Activated CD4-positive, alpha-beta T cell treated with anti-CD3 and anti-CD28 coated beads, Interleukin-2, amount 10 ng/mL, durations not matched to agents 7 days and 5 days (primary cell): ENCODE data around the gene SLC26A9. TPM values are rescaled to one million over a fixed set of nuclear protein-coding genes. Genes with fewer than 3 reads are reported as not detected.

Source experiments
- CTCF ChIA-PET: fragments of 350-600 bp; sonication (Branson Sonifier 250); formaldehyde crosslinking; loops from one replicate; lab custom pipeline; 2021; ENCODE audit warnings: antibody characterized with exemption; lab: Charles Lee
- POLR2A ChIA-PET: fragments of 350-600 bp; sonication (Branson Sonifier 250); formaldehyde crosslinking; loops from one replicate; lab custom pipeline; 2021; ENCODE audit warnings: antibody characterized with exemption; lab: Charles Lee
- DNase-seq: peaks from one replicate; pipeline ENCODE4 v3.0.0-alpha.2; 2020
- H3K27ac Mint-ChIP-seq: one replicate; pipeline ENCODE4 v1.8.0; 2021; ENCODE audit warnings: mild to moderate bottlenecking, moderate library complexity, mixed read lengths
- H3K27me3 Mint-ChIP-seq: one replicate; pipeline ENCODE4 v1.8.0; 2021; ENCODE audit warnings: mixed read lengths
- H3K36me3 Mint-ChIP-seq: one replicate; pipeline ENCODE4 v1.8.0; 2021; ENCODE audit warnings: low read depth, mixed read lengths
- H3K4me1 Mint-ChIP-seq: one replicate; pipeline ENCODE4 v1.8.0; 2021; ENCODE audit warnings: mixed read lengths
- H3K4me3 Mint-ChIP-seq: one replicate; pipeline ENCODE4 v1.8.0; 2021; ENCODE audit warnings: mild to moderate bottlenecking, moderate library complexity, mixed read lengths
- H3K9me3 Mint-ChIP-seq: one replicate; pipeline ENCODE4 v1.8.0; 2021; ENCODE audit warnings: mixed read lengths
- total RNA-seq, 2 experiments: library from RNA; stranded (reverse); gene quantifications; one replicate each; pipeline ENCODE4 v1.2.3, GENCODE V29; 2021

The SLC26A9 gene
- total RNA-seq, 2 experiments from 2014 or later = not detected

DNA sequence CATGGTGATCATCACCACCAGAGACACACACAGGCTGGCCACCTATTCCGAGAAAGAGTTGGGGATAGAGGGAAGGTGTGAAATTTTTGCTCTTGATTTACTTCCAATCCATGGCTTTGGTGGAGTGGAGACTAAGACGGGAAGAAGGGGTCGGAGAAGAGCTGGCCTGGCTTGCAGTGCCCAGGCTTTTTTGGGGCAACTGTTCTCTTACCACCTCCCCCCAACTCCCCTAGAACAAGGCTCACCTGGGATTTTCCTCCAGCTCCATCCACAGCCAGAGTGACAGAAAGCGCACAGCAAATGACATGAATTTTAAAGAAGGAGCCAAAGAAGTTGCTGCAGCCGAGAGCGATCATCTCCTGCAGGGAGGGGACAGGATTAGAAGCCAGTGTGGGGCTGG lies 16.0 kb downstream of the SLC26A9 start:
- no peaks in the 10 kb centered on the region for H3K36me3 Mint-ChIP-seq

DNA sequence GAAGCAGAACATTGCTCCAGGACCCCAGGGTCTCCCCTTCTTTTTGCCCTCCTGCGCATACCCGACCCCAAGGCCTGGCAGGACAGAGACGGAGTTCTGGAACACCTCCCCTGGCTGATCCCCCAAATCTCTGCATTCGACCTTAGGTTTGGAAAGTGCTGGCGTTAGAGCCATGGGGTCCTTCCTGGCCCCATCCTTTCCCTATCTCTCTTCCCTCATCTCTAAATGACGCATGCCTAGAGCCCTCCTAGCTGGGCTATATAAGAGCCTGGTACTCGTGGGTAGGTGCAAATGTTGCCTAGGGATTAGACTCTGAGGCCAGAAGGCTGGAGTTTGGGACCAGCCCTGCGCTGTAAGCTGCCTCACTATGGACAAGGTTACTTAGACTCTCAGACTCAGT lies 16.6 kb downstream of the SLC26A9 start:
- ChIA-PET POLR2A (no interaction called here), CTCF (no interaction called here)
- Mint-ChIP-seq H3K27me3 (peaks cover 3% of the 10 kb centered on the region), H3K9me3 (no peaks in the 10 kb centered on the region), H3K36me3 (no peaks in the 10 kb centered on the region), H3K27ac (no peak overlapping the region), H3K4me3 (no peak overlapping the region), H3K4me1 (no peaks in the 10 kb centered on the region)
- DNase-seq = no peak

More for the DNA sequence above, 16.0 kb downstream of the SLC26A9 start:
- ChIA-PET POLR2A (no interaction called here), CTCF (no interaction called here)
- H3K9me3 Mint-ChIP-seq = no peaks in the 10 kb centered on the region
- H3K4me3 Mint-ChIP-seq = no peak overlapping the region
- no peak overlapping the region for H3K27ac Mint-ChIP-seq
- peaks cover 3% of the 10 kb centered on the region for H3K27me3 Mint-ChIP-seq
- DNase-seq = no peak
- H3K4me1 Mint-ChIP-seq = no peaks in the 10 kb centered on the region

DNA sequence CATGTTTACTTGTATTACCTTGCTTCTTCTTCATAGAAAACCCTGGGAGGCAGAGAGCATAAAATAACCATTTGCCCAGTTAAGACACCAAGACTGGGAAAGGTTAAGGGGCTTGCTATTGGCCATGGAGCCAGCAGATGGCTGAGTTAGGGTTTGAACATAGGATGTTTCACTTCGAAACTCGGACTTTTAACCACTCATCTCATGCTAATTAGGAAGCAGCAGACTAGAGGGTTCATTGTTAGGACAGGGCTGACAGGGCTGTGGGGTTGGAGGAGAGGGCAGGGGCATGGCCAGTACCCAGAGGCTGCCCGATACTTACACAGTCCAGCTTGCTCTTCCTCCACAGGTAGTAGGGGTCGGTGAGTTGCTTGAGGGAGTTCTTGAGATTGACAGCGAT lies 17.0 kb downstream of the SLC26A9 start:
- Mint-ChIP-seq H3K4me1 (no peaks in the 10 kb centered on the region), H3K4me3 (no peak overlapping the region), H3K27me3 (peaks cover 3% of the 10 kb centered on the region), H3K36me3 (no peaks in the 10 kb centered on the region), H3K9me3 (no peaks in the 10 kb centered on the region), H3K27ac (no peak overlapping the region)
- no peak for DNase-seq
- ChIA-PET POLR2A (no interaction called here), CTCF (no interaction called here)

DNA sequence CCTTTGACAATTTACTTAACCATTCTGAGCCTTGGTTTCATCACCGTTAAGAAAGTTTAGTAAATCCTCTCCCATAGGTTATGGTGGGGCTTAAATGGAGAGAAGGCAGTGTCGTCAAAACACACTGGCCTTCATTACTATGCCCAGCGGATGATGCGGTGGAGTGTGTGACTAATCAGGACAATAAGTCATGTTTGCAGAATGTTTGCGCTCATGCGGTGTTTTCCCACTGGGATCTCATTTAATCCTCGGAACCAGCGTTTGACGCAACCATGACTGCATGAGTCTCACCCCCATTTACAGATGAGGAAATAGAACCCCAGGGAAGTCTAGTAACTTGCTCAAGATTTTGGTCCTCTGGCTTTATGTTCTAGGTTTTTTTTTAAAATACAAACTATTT lies 17.5 kb downstream of the SLC26A9 start:
- Mint-ChIP-seq H3K27me3 (peaks cover 3% of the 10 kb centered on the region), H3K4me1 (no peaks in the 10 kb centered on the region), H3K36me3 (no peaks in the 10 kb centered on the region), H3K9me3 (no peaks in the 10 kb centered on the region), H3K27ac (no peak overlapping the region), H3K4me3 (no peak overlapping the region)
- DNase-seq = no peak
- ChIA-PET POLR2A (no interaction called here), CTCF (interaction anchor here (0.6 kb wide), 1 partner anchor 237 kb away, joined by 5 read pairs; no protein-coding TSS in a partner anchor)

DNA sequence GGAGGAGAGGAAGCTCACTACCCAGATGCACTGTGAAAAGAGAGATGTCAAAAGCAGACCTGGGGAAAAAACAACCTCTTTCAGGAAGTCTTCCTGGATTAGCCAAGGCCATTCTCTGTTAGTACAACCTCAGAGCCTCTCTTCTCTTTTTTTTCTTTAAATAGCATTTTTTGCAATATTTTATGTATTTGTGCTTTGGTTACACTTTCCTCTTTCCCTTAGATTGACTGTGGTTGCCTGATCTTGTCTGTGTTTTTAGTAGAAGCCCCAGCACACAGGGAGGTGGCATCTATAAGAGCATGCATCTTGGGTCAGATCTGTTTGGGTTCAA lies 18.8 kb downstream of the SLC26A9 start:
- H3K4me1 Mint-ChIP-seq = no peaks in the 10 kb centered on the region
- no peak overlapping the region for H3K27ac Mint-ChIP-seq
- no peaks in the 10 kb centered on the region for H3K36me3 Mint-ChIP-seq
- CTCF ChIA-PET = interaction anchor here (0.6 kb wide), 1 partner anchor 34 kb away, joined by 3 read pairs; no protein-coding TSS in a partner anchor
- no peak for DNase-seq
- H3K4me3 Mint-ChIP-seq = no peak overlapping the region
- peaks cover 2% of the 10 kb centered on the region for H3K27me3 Mint-ChIP-seq
- no peaks in the 10 kb centered on the region for H3K9me3 Mint-ChIP-seq
- POLR2A ChIA-PET = no interaction called here

DNA sequence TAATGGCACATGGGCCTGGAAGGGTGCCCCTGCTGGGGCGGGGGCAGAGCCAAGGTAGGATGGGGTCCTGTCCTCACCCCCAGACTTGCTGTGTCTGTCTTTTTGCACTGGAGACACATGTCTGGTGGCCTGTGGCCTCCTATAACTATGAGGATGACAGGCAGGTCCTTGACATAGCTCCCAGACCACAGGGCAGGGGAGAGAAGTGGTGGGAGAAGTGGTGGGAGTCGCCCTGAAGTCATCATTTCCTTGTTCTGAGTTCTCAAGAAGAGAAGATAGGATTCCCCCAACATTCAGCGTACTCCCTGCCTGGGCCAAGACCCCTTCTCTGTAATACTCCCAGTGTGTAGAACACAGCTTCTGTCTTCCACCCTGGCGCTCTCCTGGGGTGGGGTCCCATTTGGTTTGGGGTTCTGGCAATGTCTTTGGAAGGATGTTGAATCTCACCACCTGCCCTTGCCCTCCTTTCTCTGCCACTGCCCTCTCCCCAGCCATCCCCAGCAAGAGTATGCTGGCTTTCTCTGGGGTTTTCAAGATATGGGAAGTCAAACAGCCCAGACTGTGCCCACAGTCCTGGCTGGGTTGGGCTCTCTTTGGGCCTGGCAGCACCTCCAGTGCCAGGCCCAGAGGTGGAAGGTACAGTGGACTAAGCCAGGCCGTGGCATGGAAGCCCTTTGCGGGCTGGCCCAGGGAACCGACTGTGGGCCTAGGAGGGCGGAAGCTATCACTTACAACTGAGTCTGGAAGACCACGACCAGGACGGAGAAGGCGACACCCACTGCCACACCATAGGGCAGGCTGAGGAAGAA lies 19.4 kb downstream of the SLC26A9 start:
- H3K9me3 Mint-ChIP-seq = no peaks in the 10 kb centered on the region
- DNase-seq = no peak
- ChIA-PET CTCF (interaction anchor here (0.6 to 1.3 kb wide), 2 partner anchors 33 to 60 kb away, joined by 3 read pairs; no protein-coding TSS in a partner anchor), POLR2A (no interaction called here)
- no peak overlapping the region for H3K4me3 Mint-ChIP-seq
- no peaks in the 10 kb centered on the region for H3K36me3 Mint-ChIP-seq
- H3K4me1 Mint-ChIP-seq = no peaks in the 10 kb centered on the region
- H3K27me3 Mint-ChIP-seq = peaks cover 2% of the 10 kb centered on the region
- no peak overlapping the region for H3K27ac Mint-ChIP-seq

DNA sequence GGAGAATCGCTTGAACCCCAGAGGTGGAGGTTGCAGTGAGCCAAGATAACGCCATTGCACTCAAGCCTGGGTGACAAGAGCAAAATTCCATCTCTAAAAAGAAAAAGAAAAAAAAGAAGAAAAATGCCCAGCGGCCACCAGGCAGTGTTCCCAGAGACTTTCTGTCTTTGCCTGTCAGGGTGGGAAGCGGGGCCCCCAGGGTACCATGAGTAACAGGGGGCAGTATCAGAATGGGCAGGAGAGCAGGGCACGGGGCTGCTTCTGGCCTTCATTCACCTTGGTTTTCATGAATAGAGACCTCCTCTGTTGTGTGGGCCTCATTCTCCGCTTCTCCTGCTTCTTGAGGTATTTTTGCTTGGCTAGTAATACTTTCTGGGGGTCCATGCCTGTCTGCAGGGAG lies 20.4 kb downstream of the SLC26A9 start:
- CTCF ChIA-PET = interaction anchor here (1.3 kb wide), 1 partner anchor 61 kb away, joined by 3 read pairs; no protein-coding TSS in a partner anchor

DNA sequence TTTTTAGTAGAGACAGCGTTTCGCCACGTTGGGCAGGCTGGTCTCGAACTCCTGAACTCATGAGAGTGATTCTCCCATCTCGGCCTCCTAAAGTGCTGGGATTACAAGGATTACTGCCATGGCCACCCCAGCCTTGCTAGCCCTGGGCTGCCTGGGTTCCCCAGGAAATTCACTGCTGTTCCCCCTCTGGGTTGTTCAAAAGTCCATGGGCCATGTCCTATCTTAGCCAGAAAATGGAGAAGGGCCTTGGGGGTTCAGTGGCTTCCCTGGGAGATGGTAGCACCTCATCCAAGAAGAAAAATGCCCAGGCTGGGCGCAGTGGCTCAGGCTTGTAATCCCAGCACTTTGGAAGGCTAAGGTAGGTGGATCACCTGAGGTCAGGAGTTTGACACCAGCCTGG lies 20.9 kb downstream of the SLC26A9 start:
- Mint-ChIP-seq H3K36me3 (no peaks in the 10 kb centered on the region), H3K27ac (no peak overlapping the region), H3K9me3 (no peaks in the 10 kb centered on the region), H3K4me3 (no peak overlapping the region), H3K4me1 (no peaks in the 10 kb centered on the region), H3K27me3 (peaks cover 2% of the 10 kb centered on the region)
- ChIA-PET CTCF (interaction anchor here (7.9 kb wide), 1 partner anchor 56 kb away, joined by 73 read pairs; no protein-coding TSS in a partner anchor), POLR2A (no interaction called here)
- no peak for DNase-seq

More for the DNA sequence above, 20.4 kb downstream of the SLC26A9 start:
- Mint-ChIP-seq H3K4me3 (no peak overlapping the region), H3K27ac (no peak overlapping the region), H3K36me3 (no peaks in the 10 kb centered on the region), H3K9me3 (no peaks in the 10 kb centered on the region), H3K27me3 (peaks cover 2% of the 10 kb centered on the region), H3K4me1 (no peaks in the 10 kb centered on the region)
- POLR2A ChIA-PET = no interaction called here
- no peak for DNase-seq

DNA sequence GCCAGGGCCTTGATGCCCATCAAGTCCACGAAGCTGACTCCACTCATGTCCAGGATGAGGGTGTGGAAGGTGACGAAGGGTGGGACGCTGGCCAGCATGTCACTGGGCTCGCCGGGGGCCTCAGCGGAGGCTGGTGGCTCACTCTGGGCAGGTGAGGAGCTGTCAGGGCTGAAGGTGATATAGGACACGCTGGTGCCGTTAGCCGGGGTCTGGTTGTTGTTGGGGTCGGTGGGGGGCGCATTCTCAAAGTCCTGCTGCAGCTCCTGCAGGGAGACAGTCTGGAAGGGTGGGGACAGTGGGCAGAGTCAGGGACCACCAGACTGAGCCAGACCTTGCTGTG lies 21.7 kb downstream of the SLC26A9 start:
- no peaks in the 10 kb centered on the region for H3K27me3 Mint-ChIP-seq
- H3K27ac Mint-ChIP-seq = no peak overlapping the region
- H3K36me3 Mint-ChIP-seq = no peaks in the 10 kb centered on the region
- no peaks in the 10 kb centered on the region for H3K9me3 Mint-ChIP-seq
- ChIA-PET CTCF (interaction anchor here (0.7 to 7.9 kb wide), 2 partner anchors 49 to 57 kb away, joined by 3 to 73 read pairs; no protein-coding TSS in a partner anchor), POLR2A (no interaction called here)
- DNase-seq = no peak
- H3K4me3 Mint-ChIP-seq = no peak overlapping the region
- no peaks in the 10 kb centered on the region for H3K4me1 Mint-ChIP-seq

DNA sequence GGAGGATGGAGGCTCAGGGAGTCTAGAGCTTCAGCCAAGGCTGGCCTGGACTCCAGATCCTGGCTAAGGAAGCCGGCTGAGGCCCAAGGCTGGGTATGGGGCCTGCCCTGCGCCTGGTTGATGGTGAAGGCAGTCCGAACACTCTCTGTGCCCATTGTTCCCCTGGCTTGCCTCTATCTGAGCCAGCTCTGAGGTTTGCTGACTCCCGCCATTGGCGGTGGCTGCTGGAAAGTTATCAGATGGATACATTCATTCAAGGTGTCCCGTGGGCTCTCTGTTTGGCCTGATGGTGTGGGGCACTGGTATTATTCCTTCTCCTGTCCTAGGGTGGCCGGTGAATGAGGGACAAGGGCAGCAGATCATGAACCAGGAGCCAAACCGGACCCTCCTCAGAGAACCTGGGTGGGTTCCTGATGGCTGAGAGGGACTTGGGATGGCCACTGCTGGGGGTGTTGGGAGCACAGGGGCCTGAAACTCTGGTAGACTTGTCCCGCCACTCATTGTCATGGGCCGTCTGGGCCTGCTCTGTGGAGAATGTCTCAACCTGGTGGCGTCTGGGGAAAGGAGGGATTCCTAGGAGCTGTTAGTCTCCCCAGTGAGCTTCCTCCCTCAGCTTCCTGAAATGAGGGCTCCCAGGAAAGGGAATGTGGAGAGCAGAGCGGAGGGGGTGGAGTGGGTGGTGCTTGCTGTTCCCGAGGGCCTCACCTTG lies 22.2 kb downstream of the SLC26A9 start:
- no peak for DNase-seq
- Mint-ChIP-seq H3K27ac (no peak overlapping the region), H3K36me3 (no peaks in the 10 kb centered on the region), H3K27me3 (no peaks in the 10 kb centered on the region), H3K9me3 (no peaks in the 10 kb centered on the region), H3K4me3 (no peak overlapping the region), H3K4me1 (no peaks in the 10 kb centered on the region)
- CTCF ChIA-PET = interaction anchor here (0.7 to 7.9 kb wide), 2 partner anchors 50 to 58 kb away, joined by 3 to 73 read pairs; no protein-coding TSS in a partner anchor
- POLR2A ChIA-PET = no interaction called here

DNA sequence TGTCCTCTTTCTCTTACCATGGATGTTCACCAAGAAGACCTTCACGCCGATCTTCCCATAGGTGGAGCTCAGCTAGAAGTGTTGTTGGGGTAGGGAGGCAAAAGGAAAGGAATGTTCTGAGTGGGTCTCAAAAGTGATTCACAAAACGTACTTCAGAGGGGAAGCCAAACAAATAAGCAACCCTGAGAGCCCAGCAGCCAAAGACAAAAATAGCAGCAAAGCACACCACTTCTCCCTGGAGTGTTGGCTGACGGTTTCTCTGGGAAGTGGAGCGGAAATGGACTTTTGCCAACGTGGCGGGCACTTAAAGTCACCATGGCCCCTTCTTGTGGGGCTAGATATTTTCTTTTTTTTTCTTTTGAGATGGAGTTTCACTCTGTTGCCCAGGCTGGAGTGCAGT lies 23.1 kb downstream of the SLC26A9 start:
- DNase-seq = no peak
- ChIA-PET POLR2A (no interaction called here), CTCF (interaction anchor here (0.8 to 7.9 kb wide), 3 partner anchors 41 to 173 kb away, joined by 3 to 73 read pairs (median 3); no protein-coding TSS in a partner anchor)
- no peaks in the 10 kb centered on the region for H3K9me3 Mint-ChIP-seq
- no peak overlapping the region for H3K4me3 Mint-ChIP-seq
- H3K4me1 Mint-ChIP-seq = peaks cover 2% of the 10 kb centered on the region
- H3K27ac Mint-ChIP-seq = no peak overlapping the region
- no peaks in the 10 kb centered on the region for H3K27me3 Mint-ChIP-seq
- no peaks in the 10 kb centered on the region for H3K36me3 Mint-ChIP-seq

DNA sequence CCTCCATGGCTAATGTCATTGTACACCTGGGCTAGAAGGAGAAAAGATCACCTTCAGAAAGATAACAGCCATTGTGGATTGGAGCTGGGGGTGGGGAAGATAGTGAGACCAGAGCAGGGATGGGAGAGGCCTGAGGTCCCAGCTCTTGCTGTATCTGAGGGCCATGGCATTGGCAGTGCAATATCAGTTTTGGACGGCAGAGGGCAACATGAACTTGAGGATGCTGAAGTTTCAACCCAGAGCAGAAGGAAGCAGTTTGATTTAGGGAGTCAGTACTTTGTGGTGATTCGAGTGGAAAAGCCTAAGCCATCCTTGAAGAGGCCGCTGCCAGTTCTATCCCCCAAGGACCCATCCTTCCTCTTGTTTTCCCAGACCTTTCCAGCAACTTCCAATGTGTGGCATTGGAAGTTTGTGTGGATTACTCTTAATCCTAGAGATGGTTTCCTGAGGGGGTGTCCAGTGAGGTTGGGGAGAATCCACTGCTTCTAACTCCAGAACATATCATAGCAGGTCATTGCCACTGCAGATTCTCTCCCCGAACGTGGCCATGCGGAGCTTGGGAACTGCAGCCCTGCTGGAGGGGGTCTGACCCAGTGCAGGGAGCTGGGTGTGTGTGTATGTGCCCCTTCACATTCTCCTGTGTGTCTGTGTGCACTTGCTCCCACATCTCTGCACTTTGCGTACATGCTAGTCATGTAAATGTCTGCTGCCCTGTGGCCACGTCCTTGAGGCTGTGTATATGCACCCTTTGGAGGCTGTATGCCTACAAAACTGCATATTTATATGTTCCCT lies 24.1 kb downstream of the SLC26A9 start:
- Mint-ChIP-seq H3K4me3 (no peak overlapping the region), H3K4me1 (peaks cover 2% of the 10 kb centered on the region), H3K36me3 (no peaks in the 10 kb centered on the region), H3K27ac (no peak overlapping the region), H3K27me3 (no peaks in the 10 kb centered on the region), H3K9me3 (no peaks in the 10 kb centered on the region)
- DNase-seq = peak; percentile 78
- POLR2A ChIA-PET = interaction anchor here (1.3 kb wide), 1 partner anchor 58 kb away, joined by 3 read pairs; no protein-coding TSS in a partner anchor
- CTCF ChIA-PET = interaction anchor here (0.6 to 7.9 kb wide), 13 partner anchors 10 to 618 kb away, joined by 3 to 73 read pairs (median 4); no protein-coding TSS in a partner anchor
